ENCODE results near the gene AP3B1.
"Not testable (repeated sequence)": the region's sequence is repeated elsewhere in the genome, so short reads cannot be mapped to it uniquely, and the experiment has no call there.

AP3B1 gene

GRCh38 chr5:78237911-78238310 lies 56.6 kb downstream of the AP3B1 start:
- DNase-seq, result no peak

GRCh38 chr5:78236046-78236445 lies 58.5 kb downstream of the AP3B1 start:
- DNase-seq, result no peak

- no peak for DNase-seq
Measured at GRCh38 chr5:78235289-78235688, 59.2 kb downstream of the AP3B1 start.

- DNase-seq, result no peak
Measured at GRCh38 chr5:78234804-78235203, 59.7 kb downstream of the AP3B1 start.

GRCh38 chr5:78232163-78232562 lies 62.3 kb downstream of the AP3B1 start:
- DNase-seq, result no peak

GRCh38 chr5:78224358-78224757 lies 70.1 kb downstream of the AP3B1 start:
- DNase-seq, result no peak

- no peak for DNase-seq
Measured at GRCh38 chr5:78221964-78222451, 72.5 kb downstream of the AP3B1 start.

GRCh38 chr5:78221467-78221866 lies 73.0 kb downstream of the AP3B1 start:
- DNase-seq, result no peak

- no peak for DNase-seq
Measured at GRCh38 chr5:78215972-78216371, 78.5 kb downstream of the AP3B1 start.

GRCh38 chr5:78215565-78215964 lies 78.9 kb downstream of the AP3B1 start:
- no peak for DNase-seq

GRCh38 chr5:78213799-78214198 lies 80.7 kb downstream of the AP3B1 start:
- DNase-seq, result no peak

GRCh38 chr5:78211052-78211451 lies 83.4 kb downstream of the AP3B1 start:
- DNase-seq, result no peak

- no peak for DNase-seq
Measured at GRCh38 chr5:78204241-78204640, 90.3 kb downstream of the AP3B1 start.

GRCh38 chr5:78203815-78204214 lies 90.7 kb downstream of the AP3B1 start:
- DNase-seq, result no peak

GRCh38 chr5:78190402-78190801 lies 104.1 kb downstream of the AP3B1 start:
- no peak for DNase-seq

- not testable (repeated sequence) for DNase-seq
Measured at GRCh38 chr5:78188681-78189080, 105.8 kb downstream of the AP3B1 start.

- no peak for DNase-seq
Measured at GRCh38 chr5:78187172-78187571, 107.3 kb downstream of the AP3B1 start.

- DNase-seq, result no peak
Measured at GRCh38 chr5:78182838-78183237, 111.7 kb downstream of the AP3B1 start.

GRCh38 chr5:78178356-78178755 lies 116.1 kb downstream of the AP3B1 start:
- DNase-seq, result no peak

- not testable (repeated sequence) for DNase-seq
Measured at GRCh38 chr5:78170335-78170734, 124.2 kb downstream of the AP3B1 start.

GRCh38 chr5:78162253-78162862 lies 132.1 kb downstream of the AP3B1 start:
- DNase-seq, result peak; percentile 43

- no peak for DNase-seq
Measured at GRCh38 chr5:78157001-78157400, 137.5 kb downstream of the AP3B1 start.

GRCh38 chr5:78151594-78152271 lies 142.8 kb downstream of the AP3B1 start:
- no peak for DNase-seq

GRCh38 chr5:78137290-78137689 lies 157.2 kb downstream of the AP3B1 start:
- no peak for DNase-seq

- no peak for DNase-seq
Measured at GRCh38 chr5:78133423-78133822, 161.1 kb downstream of the AP3B1 start.
